Karpas-422 (cell line): ENCODE results near the gene DEPP1. TPM values are rescaled to one million over a fixed set of nuclear protein-coding genes. Genes with fewer than 3 reads are reported as not detected.
A peak's percentile ranks its signal among the peaks of the same experiment; 100 is the strongest.

Experiments
- DNase-seq: peaks from one replicate; pipeline ENCODE4 v3.0.0-alpha.2; 2015
- H2AFZ ChIP-seq: fragments of 200-600 bp; sonication (generic); 2 replicates; pipeline ENCODE4 v1.6.1; 2014; ENCODE audit warnings: antibody characterized with exemption, low read length, mixed read lengths
- H3K27ac ChIP-seq: fragments of 200-600 bp; sonication (generic); 2 replicates; pipeline ENCODE4 v1.5.1; 2014; ENCODE audit warnings: mild to moderate bottlenecking, low read length, moderate library complexity
- H3K27me3 ChIP-seq: fragments of 200-600 bp; sonication (generic); 2 replicates; pipeline ENCODE4 v1.6.1; 2014; ENCODE audit warnings: low read length, mixed read lengths
- H3K36me3 ChIP-seq: fragments of 200-600 bp; sonication (generic); 2 replicates; pipeline ENCODE4 v1.6.1; 2014; ENCODE audit warnings: low read length, mixed read lengths; ENCODE audit not compliant: insufficient read depth
- H3K4me1 ChIP-seq: fragments of 200-600 bp; sonication (generic); 2 replicates; pipeline ENCODE4 v1.6.1; 2014; ENCODE audit warnings: mild to moderate bottlenecking, low read length, mixed read lengths
- H3K4me2 ChIP-seq: fragments of 200-600 bp; sonication (generic); 2 replicates; pipeline ENCODE4 v1.6.1; 2014; ENCODE audit warnings: low read length, low read depth, mild to moderate bottlenecking; ENCODE audit not compliant: poor library complexity, severe bottlenecking
- H3K4me3 ChIP-seq: fragments of 200-600 bp; sonication (generic); 2 replicates; pipeline ENCODE4 v1.5.1; 2014; ENCODE audit warnings: mild to moderate bottlenecking, antibody characterized with exemption, low read length, mixed read lengths
- H3K79me2 ChIP-seq: fragments of 200-600 bp; sonication (generic); 2 replicates; pipeline ENCODE4 v1.6.1; 2014; ENCODE audit warnings: mild to moderate bottlenecking, low read length, mixed read lengths
- H3K9ac ChIP-seq: fragments of 200-600 bp; sonication (generic); 2 replicates; pipeline ENCODE4 v1.6.0; 2014; ENCODE audit warnings: low read length
- H3K9me2 ChIP-seq: fragments of 200-600 bp; sonication (generic), shearing (Covaris generic); replicated peaks from 2 replicates; pipeline ENCODE4 v1.6.0; 2014; ENCODE audit warnings: mild to moderate bottlenecking, low read length, moderate library complexity; ENCODE audit not compliant: insufficient read depth
- H3K9me3 ChIP-seq: fragments of 300-700, 200-600 bp; sonication (generic); 2 replicates; pipeline ENCODE4 v1.6.1; 2014; ENCODE audit warnings: low read length, mixed read lengths
- H4K20me1 ChIP-seq: fragments of 200-600 bp; sonication (generic); 2 replicates; pipeline ENCODE4 v1.6.1; 2014; ENCODE audit warnings: mild to moderate bottlenecking, antibody characterized with exemption, low read length, low read depth; ENCODE audit not compliant: insufficient read depth
- total RNA-seq: library from RNA; depleted of rRNA; stranded (reverse); fragments of >200 nt; shearing (Covaris generic); gene quantifications from 2 replicates; pipeline ENCODE4 v1.2.3, GENCODE V29; 2014; ENCODE audit warnings: low replicate concordance

The DEPP1 gene
- total RNA-seq, 1 experiment from 2014 or later = not detected

DNA sequence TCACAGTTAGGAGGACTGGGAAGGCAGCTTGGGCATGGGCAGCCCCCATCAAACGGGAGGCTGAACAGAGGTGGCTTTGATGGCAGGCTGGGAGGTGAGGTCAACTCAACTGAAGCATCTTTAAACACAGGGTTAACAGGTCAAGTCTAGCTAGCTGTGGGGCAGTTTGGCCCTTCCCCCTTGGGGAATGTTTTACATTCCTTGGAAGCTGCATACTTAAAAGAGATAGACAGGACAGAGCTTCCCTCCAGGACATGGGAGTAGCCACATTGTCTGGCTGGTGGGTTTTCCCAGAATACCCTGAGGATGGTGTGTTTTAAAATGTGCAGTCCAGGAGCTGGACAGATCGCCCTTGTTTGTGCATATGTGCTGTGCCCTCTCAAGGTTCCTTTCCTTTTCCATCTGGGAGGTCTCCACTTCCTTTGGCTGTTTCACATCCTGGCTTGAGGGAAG is 25.8 kb downstream of the DEPP1 start:
- DNase-seq = peak; percentile 33
- Histone ChIP-seq H3K4me1 (peaks cover 32% of the 10 kb centered on the region), H3K27ac (no peak overlapping the region), H2AFZ (no peak overlapping the region), H3K36me3 (peaks cover 3% of the 10 kb centered on the region; the same call in 1 of the 2 replicates), H3K4me3 (no peak overlapping the region), H3K9me3 (no peaks in the 10 kb centered on the region), H3K9me2 (no peaks in the 10 kb centered on the region), H3K79me2 (no peaks in the 10 kb centered on the region), H3K27me3 (no peaks in the 10 kb centered on the region; the same call in 1 of the 2 replicates), H3K9ac (no peak overlapping the region), H3K4me2 (no peak overlapping the region), H4K20me1 (peaks cover 4% of the 10 kb centered on the region; the same call in 1 of the 2 replicates)

- no peak for DNase-seq
These were observed 26.9 kb downstream of the DEPP1 start for GRCh38 chr10:44951576-44952226.

GRCh38 chr10:44950326-44951225 is 28.0 kb downstream of the DEPP1 start:
- Histone ChIP-seq H3K79me2 (no peaks in the 10 kb centered on the region), H3K27ac (peak overlapping the region; percentile 93), H3K4me2 (peak overlapping the region; percentile 77)

More at GRCh38 chr10:44951576-44952226, 26.9 kb downstream of the DEPP1 start:
- H3K4me2 ChIP-seq = no peak overlapping the region
- no peaks in the 10 kb centered on the region for H3K9me3 ChIP-seq
- no peaks in the 10 kb centered on the region for H3K9me2 ChIP-seq
- H4K20me1 ChIP-seq = no peaks in the 10 kb centered on the region
- no peak overlapping the region for H3K9ac ChIP-seq
- peaks cover 43% of the 10 kb centered on the region for H3K4me1 ChIP-seq
- no peak overlapping the region for H3K27ac ChIP-seq
- H3K79me2 ChIP-seq = no peaks in the 10 kb centered on the region
- H2AFZ ChIP-seq = no peak overlapping the region
- H3K36me3 ChIP-seq = peaks cover 3% of the 10 kb centered on the region; the same call in 1 of the 2 replicates
- no peaks in the 10 kb centered on the region for H3K27me3 ChIP-seq
- no peak overlapping the region for H3K4me3 ChIP-seq

DNA sequence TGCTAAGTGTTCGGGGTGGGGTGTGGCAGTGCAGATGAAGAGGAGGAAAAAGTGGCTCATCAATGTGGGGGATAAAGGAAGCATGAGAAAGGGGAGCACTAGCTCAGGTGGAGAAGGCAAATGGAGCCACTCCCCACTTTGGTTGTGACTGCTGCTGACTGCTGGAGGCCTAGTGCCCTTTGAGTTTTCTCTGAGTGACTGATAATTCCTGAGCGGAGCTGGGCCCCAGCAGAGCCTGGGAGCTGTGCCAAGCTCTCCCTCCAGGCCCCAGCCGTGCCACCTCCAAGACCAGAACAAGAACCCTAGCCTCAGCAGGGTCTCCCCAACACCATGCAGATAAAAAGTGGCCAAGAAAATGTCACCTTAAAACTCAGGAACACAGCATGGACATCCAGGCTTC is 28.7 kb downstream of the DEPP1 start:
- Histone ChIP-seq H4K20me1 (no peaks in the 10 kb centered on the region), H2AFZ (peak overlapping the region; percentile 29; the same call in 1 of the 2 replicates), H3K9ac (peak overlapping the region; percentile 69), H3K27me3 (no peaks in the 10 kb centered on the region), H3K36me3 (no peaks in the 10 kb centered on the region; the same call in 1 of the 2 replicates), H3K4me2 (peak overlapping the region; percentile 77), H3K79me2 (no peaks in the 10 kb centered on the region), H3K4me1 (peaks cover 51% of the 10 kb centered on the region), H3K9me3 (no peaks in the 10 kb centered on the region), H3K9me2 (no peaks in the 10 kb centered on the region), H3K4me3 (peak overlapping the region; percentile 53), H3K27ac (peak overlapping the region; percentile 93)
- no peak for DNase-seq

More at GRCh38 chr10:44950326-44951225, 28.0 kb downstream of the DEPP1 start:
- peaks cover 3% of the 10 kb centered on the region; the same call in 1 of the 2 replicates for H3K36me3 ChIP-seq
- peak overlapping the region; percentile 69 for H3K9ac ChIP-seq
- no peaks in the 10 kb centered on the region for H3K9me3 ChIP-seq
- no peaks in the 10 kb centered on the region for H4K20me1 ChIP-seq
- peaks cover 51% of the 10 kb centered on the region for H3K4me1 ChIP-seq
- peak; percentile 56 for DNase-seq
- no peaks in the 10 kb centered on the region for H3K9me2 ChIP-seq
- H3K27me3 ChIP-seq = no peaks in the 10 kb centered on the region
- H3K4me3 ChIP-seq = peak overlapping the region; percentile 53
- H2AFZ ChIP-seq = no peak overlapping the region

GRCh38 chr10:44949127-44949802 is 29.3 kb downstream of the DEPP1 start:
- Histone ChIP-seq H3K27me3 (no peaks in the 10 kb centered on the region), H3K9me3 (no peaks in the 10 kb centered on the region), H3K4me3 (peak overlapping the region; percentile 53), H2AFZ (peak overlapping the region; percentile 29; the same call in 1 of the 2 replicates), H3K36me3 (no peaks in the 10 kb centered on the region; the same call in 1 of the 2 replicates), H3K9me2 (no peaks in the 10 kb centered on the region), H3K4me1 (peaks cover 51% of the 10 kb centered on the region), H3K9ac (peak overlapping the region; percentile 69), H3K79me2 (no peaks in the 10 kb centered on the region), H3K27ac (peak overlapping the region; percentile 93), H3K4me2 (peak overlapping the region; percentile 77), H4K20me1 (no peaks in the 10 kb centered on the region)
- peak; percentile 85 for DNase-seq

- Histone ChIP-seq H3K9me2 (no peaks in the 10 kb centered on the region), H3K79me2 (no peaks in the 10 kb centered on the region), H3K4me1 (peaks cover 51% of the 10 kb centered on the region), H3K4me2 (peak overlapping the region; percentile 77), H2AFZ (no peak overlapping the region; the same call in 1 of the 2 replicates), H3K27ac (peak overlapping the region; percentile 93), H3K9ac (peak overlapping the region; percentile 69), H3K27me3 (no peaks in the 10 kb centered on the region), H3K9me3 (no peaks in the 10 kb centered on the region), H4K20me1 (no peaks in the 10 kb centered on the region), H3K36me3 (no peaks in the 10 kb centered on the region; the same call in 1 of the 2 replicates), H3K4me3 (peak overlapping the region; percentile 53)
- DNase-seq = peak; percentile 68
These were observed 30.0 kb downstream of the DEPP1 start for GRCh38 chr10:44948642-44949041.

DNA sequence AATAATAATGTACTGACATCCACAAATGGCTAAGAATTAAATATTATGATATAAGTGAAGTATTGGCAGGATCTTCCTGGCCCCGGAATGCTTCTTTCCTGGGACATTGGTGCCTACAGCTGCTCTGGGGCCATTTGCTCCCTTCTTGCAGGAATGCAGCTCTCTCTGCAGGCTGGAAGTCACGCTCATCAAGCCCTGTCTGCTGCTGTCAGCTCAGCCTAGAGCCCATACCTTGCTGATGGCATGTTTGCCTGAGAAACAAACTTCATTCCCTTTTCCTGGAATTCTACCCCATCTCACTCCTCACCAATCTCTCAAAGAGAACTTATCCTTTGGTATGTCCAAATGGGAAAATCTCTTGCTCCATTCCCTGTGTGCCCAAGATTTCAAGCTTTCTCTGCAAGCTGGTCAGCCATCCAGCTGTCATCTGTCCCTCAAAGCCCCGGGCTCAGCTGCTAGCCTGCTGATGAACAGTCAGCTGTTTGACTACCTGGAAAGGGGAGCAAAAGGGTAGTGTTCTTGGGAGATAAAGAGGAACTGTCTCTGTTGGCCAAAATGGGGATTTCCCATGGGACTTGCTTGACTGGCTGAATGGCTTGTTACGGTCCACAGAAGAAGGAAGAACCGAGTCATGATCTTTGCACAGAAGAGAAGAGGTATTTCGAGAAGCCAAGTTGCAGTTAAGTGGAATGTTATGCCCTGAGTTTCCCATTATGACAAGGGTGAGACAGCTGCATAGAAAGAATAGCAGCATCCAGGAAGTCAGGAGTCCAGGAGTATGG is 31.0 kb downstream of the DEPP1 start:
- Histone ChIP-seq H3K27me3 (no peaks in the 10 kb centered on the region), H3K9me3 (no peaks in the 10 kb centered on the region), H3K4me2 (peak overlapping the region; percentile 77), H3K36me3 (no peaks in the 10 kb centered on the region), H3K9me2 (no peaks in the 10 kb centered on the region), H3K27ac (peak overlapping the region; percentile 93), H3K9ac (peak overlapping the region; percentile 69), H4K20me1 (no peaks in the 10 kb centered on the region), H3K4me3 (peak overlapping the region; percentile 53), H3K79me2 (no peaks in the 10 kb centered on the region), H2AFZ (no peak overlapping the region), H3K4me1 (peaks cover 51% of the 10 kb centered on the region)
- DNase-seq = peak; percentile 81
